Liver (tissue), 9 donors: ENCODE results near the gene ETS1. TPM values are rescaled to one million over a fixed set of nuclear protein-coding genes. Genes with fewer than 3 reads are reported as not detected.

Experiments used
- DNase-seq: peaks from one replicate; pipeline ENCODE4 v3.0.0-alpha.2; 2017; ENCODE audit warnings: low spot score
- H3K27ac ChIP-seq, 2 donors: one replicate each; pipeline ENCODE4 v1.7.0; 2013; ENCODE audit warnings: inconsistent platforms in 2 of 2, low read length in 2 of 2, control low read depth in 1 of 2, low read depth in 1 of 2, mild to moderate bottlenecking in 1 of 2
- H3K27me3 ChIP-seq, 4 donors: one replicate each; pipeline versions ENCODE4 v1.6.1 to v1.7.0; 2013; ENCODE audit warnings: low read length in 3 of 4, inconsistent platforms in 1 of 4, mild to moderate bottlenecking in 1 of 4, moderate library complexity in 1 of 4; ENCODE audit not compliant: control insufficient read depth in 4 of 4, insufficient read depth in 4 of 4
- H3K36me3 ChIP-seq, 4 donors: one replicate each; pipeline versions ENCODE4 v1.6.1 to v1.7.0; 2013; ENCODE audit warnings: low read length in 3 of 4, mild to moderate bottlenecking in 3 of 4, low read depth in 1 of 4, moderate library complexity in 1 of 4; ENCODE audit not compliant: control insufficient read depth in 4 of 4, insufficient read depth in 3 of 4
- H3K4me1 ChIP-seq, 4 donors: one replicate each; pipeline versions ENCODE4 v1.6.1 to v1.7.0; 2013; ENCODE audit warnings: low read length in 3 of 4, mild to moderate bottlenecking in 3 of 4, moderate library complexity in 1 of 4; ENCODE audit not compliant: control insufficient read depth in 4 of 4, insufficient read depth in 4 of 4
- H3K4me3 ChIP-seq, 3 donors: one replicate each; pipeline versions ENCODE4 v1.6.1 to v1.7.0; 2013; ENCODE audit warnings: low read length in 3 of 3, control low read depth in 1 of 3, low read depth in 1 of 3, mild to moderate bottlenecking in 1 of 3
- H3K9ac ChIP-seq, 2 donors: one replicate each; pipeline ENCODE4 v1.7.0; 2013; ENCODE audit warnings: low read length in 2 of 2, mild to moderate bottlenecking in 2 of 2, moderate library complexity in 2 of 2, control low read depth in 1 of 2, low read depth in 1 of 2
- H3K9me3 ChIP-seq, 4 donors: one replicate each; pipeline versions ENCODE4 v1.6.1 to v1.7.0; 2013; ENCODE audit warnings: low read length in 3 of 4; ENCODE audit not compliant: control insufficient read depth in 4 of 4
- ATF3 ChIP-seq: IDR thresholded peaks from 2 replicates; pipeline ENCODE4 v1.6.1; 2016; ENCODE audit warnings: antibody characterized with exemption
- CTCF ChIP-seq: fragments of 150-350 bp; IDR thresholded peaks from 2 replicates; pipeline ENCODE4 v1.5.1; 2017; ENCODE audit warnings: improper control_type of control experiment, low read depth, low read length; ENCODE audit not compliant: missing input control
- EGR1 ChIP-seq, 2 donors: IDR thresholded peaks; 2 replicates each; pipeline ENCODE4 v1.6.1; 2016 to 2018; ENCODE audit warnings: antibody characterized with exemption in 2 of 2, low read depth in 2 of 2
- FOXA1 ChIP-seq: IDR thresholded peaks from 2 replicates; pipeline ENCODE4 v1.6.1; 2016; ENCODE audit warnings: antibody characterized with exemption
- GABPA ChIP-seq, 2 donors: IDR thresholded peaks in 1 of 2; conservative IDR thresholded peaks in 1 of 2; 2 replicates each; pipeline ENCODE4 v1.6.1; 2016; ENCODE audit warnings: antibody characterized with exemption in 2 of 2, mild to moderate bottlenecking in 1 of 2, moderate library complexity in 1 of 2
- HNF4A ChIP-seq, 2 donors: conservative IDR thresholded peaks; 2 replicates each; pipeline ENCODE4 v1.6.1; 2016; ENCODE audit warnings: antibody characterized with exemption in 2 of 2, mild to moderate bottlenecking in 2 of 2
- HNF4G ChIP-seq: IDR thresholded peaks from 2 replicates; pipeline ENCODE4 v1.6.1; 2016; ENCODE audit warnings: antibody characterized with exemption
- JUND ChIP-seq, 2 donors: IDR thresholded peaks; 2 replicates each; pipeline ENCODE4 v1.6.1; 2016; ENCODE audit warnings: antibody characterized with exemption in 2 of 2
- MAX ChIP-seq: IDR thresholded peaks from 2 replicates; pipeline ENCODE4 v1.6.1; 2016; ENCODE audit warnings: antibody characterized with exemption
- NR2F2 ChIP-seq: IDR thresholded peaks from 2 replicates; pipeline ENCODE4 v1.6.1; 2016; ENCODE audit warnings: antibody characterized with exemption
- RAD21 ChIP-seq, 2 donors: IDR thresholded peaks; 2 replicates each; pipeline ENCODE4 v1.6.1; 2016; ENCODE audit warnings: antibody characterized with exemption in 2 of 2, mild to moderate bottlenecking in 2 of 2
- REST ChIP-seq: IDR thresholded peaks from 2 replicates; pipeline ENCODE4 v1.6.1; 2016; ENCODE audit warnings: antibody characterized with exemption, mild to moderate bottlenecking
- TAF1 ChIP-seq: conservative IDR thresholded peaks from 2 replicates; pipeline ENCODE4 v1.6.1; 2016; ENCODE audit warnings: antibody characterized with exemption, mild to moderate bottlenecking
- YY1 ChIP-seq: IDR thresholded peaks from 2 replicates; pipeline ENCODE4 v1.6.1; 2016; ENCODE audit warnings: antibody characterized with exemption, mild to moderate bottlenecking
- ZBTB33 ChIP-seq: IDR thresholded peaks from 2 replicates; pipeline ENCODE4 v1.6.1; 2016; ENCODE audit warnings: antibody characterized with exemption
- WGBS: extraction: QIAGEN DNeasy Blood & Tissue Kit; methylation state at CpG from one replicate; pipeline ENCODE4 v1.1.7; 2013; 5-methylcytosine and 5-hydroxymethylcytosine counted together
- polyA plus RNA-seq, 2 donors: library from polyadenylated mRNA; stranded (reverse) in 1 of 2; unstranded in 1 of 2; fragments of 200-250 nt in 1 of 2; fragments of >200 nt in 1 of 2; fragmentation: Nextera tagmentation in 1 of 2; extraction: Ambion mirVana in 1 of 2; gene quantifications; one replicate each; pipeline versions ENCODE4 v1.2.1 to v1.2.3, GENCODE V29; 2013 to 2015
- total RNA-seq, 2 donors: library from RNA; depleted of rRNA; stranded (reverse); fragments of >200 nt; gene quantifications; one replicate each; pipeline ENCODE4 v1.2.3, GENCODE V29; 2014
- donor health status: healthy.
- donor health status: healthy.
- donor health status: healthy.
- donor health status: healthy.
- donor health status: healthy.

ETS1 gene
- total and polyA plus RNA-seq, 4 donors, result 4.8 to 30.0 (median 20.3) TPM

- TF ChIP-seq MAX (no peak), YY1 (no peak), HNF4A (conservative IDR thresholded peaks at IDR 0.05) (no peak)
- no peaks in the 10 kb centered on the region for H3K9me3 ChIP-seq
- DNase-seq, result no peak
- no peaks in the 10 kb centered on the region for H3K36me3 ChIP-seq
- WGBS, result 56% methylated on average over 9 of the region's 9 CpGs
- no peak overlapping the region for H3K9ac ChIP-seq
- H3K4me1 ChIP-seq, result peaks cover 0 to 3% (median 0%) of the 10 kb centered on the region in 4 donors
- peak overlapping the region; percentile 58 to 69 for H3K27ac ChIP-seq
- no peak overlapping the region for H3K4me3 ChIP-seq
- peaks cover 0 to 5% (median 0%) of the 10 kb centered on the region in 4 donors for H3K27me3 ChIP-seq
Measured at GRCh38 chr11:128575174-128575960, 12.0 kb downstream of the ETS1 start.

GRCh38 chr11:128574576-128575011 is 12.8 kb downstream of the ETS1 start:
- no peak overlapping the region for H3K4me3 ChIP-seq
- no peak overlapping the region for H3K9ac ChIP-seq
- no peaks in the 10 kb centered on the region for H3K36me3 ChIP-seq
- peaks cover 0 to 5% (median 0%) of the 10 kb centered on the region in 4 donors for H3K27me3 ChIP-seq
- H3K4me1 ChIP-seq, result peaks cover 0 to 3% (median 0%) of the 10 kb centered on the region in 4 donors
- no peak for TF ChIP-seq HNF4A (conservative IDR thresholded peaks at IDR 0.05)
- TF ChIP-seq GABPA (IDR thresholded peaks at IDR 0.05 in 1 of 2, conservative IDR thresholded peaks at IDR 0.05 in 1 of 2), result no peak
- no peak for TF ChIP-seq JUND (IDR thresholded peaks at IDR 0.05)
- no peak for TF ChIP-seq NR2F2
- no peak for TF ChIP-seq ZBTB33
- TF ChIP-seq FOXA1, result no peak
- TF ChIP-seq CTCF, result no peak
- TF ChIP-seq REST, result no peak
- no peak for TF ChIP-seq HNF4G
- no peak for TF ChIP-seq EGR1 (IDR thresholded peaks at IDR 0.05; ENCODE audit: low read depth in 2 of 2)
- TF ChIP-seq RAD21 (IDR thresholded peaks at IDR 0.05), result no peak
- TF ChIP-seq TAF1, result no peak
- TF ChIP-seq ATF3, result no peak
- 59% methylated on average over 2 of the region's 2 CpGs for WGBS
- peak overlapping the region in 1 of 2 donors; percentile 14 for H3K27ac ChIP-seq
- no peak for DNase-seq
- no peaks in the 10 kb centered on the region for H3K9me3 ChIP-seq
